H9 (cell line): Measurements from ENCODE around the gene PBX4. TPM values are rescaled to one million over a fixed set of nuclear protein-coding genes. Genes with fewer than 3 reads are reported as not detected.

ENCODE experiments used
- DNase-seq: peaks from one replicate; pipeline ENCODE4 v3.0.0-alpha.2; 2017
- H2AFZ ChIP-seq: one replicate; pipeline ENCODE4 v1.6.1; 2013; ENCODE audit warnings: mild to moderate bottlenecking, low read length, control low read depth, moderate library complexity
- H2AK5ac ChIP-seq: 2 replicates; pipeline ENCODE4 v1.6.1; 2013; ENCODE audit warnings: low read length, control low read depth, mixed read lengths; ENCODE audit not compliant: insufficient read length
- H2BK120ac ChIP-seq: one replicate; pipeline ENCODE4 v1.6.1; 2013; ENCODE audit warnings: low read depth, mild to moderate bottlenecking, low read length, control low read depth, inconsistent platforms; ENCODE audit not compliant: poor library complexity, severe bottlenecking
- H2BK12ac ChIP-seq: 2 replicates; pipeline ENCODE4 v1.6.1; 2013; ENCODE audit warnings: low read length, control low read depth, mixed read lengths, low read depth; ENCODE audit not compliant: insufficient read length
- H2BK15ac ChIP-seq: 2 replicates; pipeline ENCODE4 v1.6.1; 2013; ENCODE audit warnings: low read depth, low read length, control low read depth
- H2BK20ac ChIP-seq: one replicate; pipeline ENCODE4 v1.6.1; 2013; ENCODE audit warnings: low read depth, mild to moderate bottlenecking, low read length, control low read depth, inconsistent platforms; ENCODE audit not compliant: poor library complexity, severe bottlenecking
- H2BK5ac ChIP-seq: 2 replicates; pipeline ENCODE4 v1.6.1; 2013; ENCODE audit warnings: low read length, control low read depth, mixed read lengths; ENCODE audit not compliant: insufficient read length
- H3K14ac ChIP-seq: 2 replicates; pipeline ENCODE4 v1.6.1; 2013; ENCODE audit warnings: low read length, control low read depth; ENCODE audit not compliant: insufficient read depth
- H3K18ac ChIP-seq: 2 replicates; pipeline ENCODE4 v1.6.1; 2013; ENCODE audit warnings: low read depth, mild to moderate bottlenecking, mixed read lengths, low read length, control low read depth; ENCODE audit not compliant: insufficient read length
- H3K23ac ChIP-seq: 2 replicates; pipeline ENCODE4 v1.6.1; 2013; ENCODE audit warnings: low read length, control low read depth, mixed read lengths, low read depth; ENCODE audit not compliant: insufficient read length
- H3K23me2 ChIP-seq: 2 replicates; pipeline ENCODE4 v1.6.1; 2013; ENCODE audit warnings: low read depth, mild to moderate bottlenecking, mixed read lengths, low read length, control low read depth; ENCODE audit not compliant: insufficient read length, poor library complexity, severe bottlenecking
- H3K27ac ChIP-seq: 2 replicates; pipeline ENCODE4 v1.5.1; 2013; ENCODE audit warnings: low read length, control low read depth, mixed read lengths, low read depth; ENCODE audit not compliant: insufficient read length
- H3K27me3 ChIP-seq: 2 replicates; pipeline ENCODE4 v1.6.1; 2013; ENCODE audit warnings: low read length, control low read depth, inconsistent platforms; ENCODE audit not compliant: insufficient read depth
- H3K4ac ChIP-seq: 2 replicates; pipeline ENCODE4 v1.6.1; 2013; ENCODE audit warnings: low read depth, mild to moderate bottlenecking, control low read depth, inconsistent platforms, low read length, moderate library complexity
- H3K4me1 ChIP-seq: 2 replicates; pipeline ENCODE4 v1.6.1; 2013; ENCODE audit warnings: low read length, control low read depth, inconsistent platforms; ENCODE audit not compliant: insufficient read depth
- H3K4me2 ChIP-seq: 2 replicates; pipeline ENCODE4 v1.6.1; 2013; ENCODE audit warnings: low read length, control low read depth, mixed read lengths; ENCODE audit not compliant: insufficient read length, insufficient read depth
- H3K56ac ChIP-seq: 2 replicates; pipeline ENCODE4 v1.6.1; 2013; ENCODE audit warnings: low read depth, mild to moderate bottlenecking, mixed read lengths, low read length, control low read depth; ENCODE audit not compliant: insufficient read length
- H3K79me1 ChIP-seq: 2 replicates; pipeline ENCODE4 v1.6.1; 2013; ENCODE audit warnings: low read depth, mild to moderate bottlenecking, moderate library complexity, low read length, control low read depth, inconsistent platforms; ENCODE audit not compliant: insufficient read depth, poor library complexity, severe bottlenecking
- H3K79me2 ChIP-seq: 2 replicates; pipeline ENCODE4 v1.6.1; 2013; ENCODE audit warnings: low read length, control low read depth, inconsistent platforms; ENCODE audit not compliant: insufficient read depth
- H3K9ac ChIP-seq: 2 replicates; pipeline ENCODE4 v1.6.1; 2013; ENCODE audit warnings: low read length, control low read depth, mixed read lengths; ENCODE audit not compliant: insufficient read length; ENCODE audit errors: extremely low read depth
- H3K9me3 ChIP-seq: one replicate; pipeline ENCODE4 v1.6.1; 2013; ENCODE audit warnings: low read depth, low read length, inconsistent platforms; ENCODE audit not compliant: control insufficient read depth
- H3T11ph ChIP-seq: one replicate; pipeline ENCODE4 v1.6.1; 2013; ENCODE audit warnings: mild to moderate bottlenecking, low read length, control low read depth, inconsistent platforms
- H4K20me1 ChIP-seq: one replicate; pipeline ENCODE4 v1.6.1; 2013; ENCODE audit not compliant: control insufficient read depth, insufficient read length, insufficient read depth
- H4K5ac ChIP-seq: 2 replicates; pipeline ENCODE4 v1.6.1; 2013; ENCODE audit warnings: low read depth, mild to moderate bottlenecking, mixed read lengths, low read length, control low read depth; ENCODE audit not compliant: insufficient read length
- H4K8ac ChIP-seq: replicated peaks from 2 replicates; pipeline ENCODE4 v1.6.1; 2013; ENCODE audit warnings: low read length, control low read depth, mixed read lengths, low read depth; ENCODE audit not compliant: insufficient read length
- H4K91ac ChIP-seq: 2 replicates; pipeline ENCODE4 v1.6.1; 2013; ENCODE audit warnings: low read depth, mild to moderate bottlenecking, moderate library complexity, mixed read lengths, low read length, control low read depth; ENCODE audit not compliant: insufficient read length
- H3K27ac Mint-ChIP-seq, 3 experiments: 2 replicates in 2 of 3; 3 replicates in 1 of 3; pipeline ENCODE4 v1.8.0; 2020 to 2021; ENCODE audit warnings: mixed read lengths in 3 of 3, mild to moderate bottlenecking in 1 of 3, moderate library complexity in 1 of 3
- H3K27me3 Mint-ChIP-seq: 2 replicates; pipeline ENCODE4 v1.8.0; 2021; ENCODE audit warnings: low read depth, mild to moderate bottlenecking, moderate library complexity, mixed read lengths
- H3K36me3 Mint-ChIP-seq, 3 experiments: 2 replicates in 2 of 3; 3 replicates in 1 of 3; pipeline ENCODE4 v1.8.0; 2020 to 2021; ENCODE audit warnings: low read depth in 3 of 3, mixed read lengths in 3 of 3; ENCODE audit not compliant: insufficient read depth in 1 of 3
- H3K4me1 Mint-ChIP-seq, 2 experiments: 2 replicates each; pipeline ENCODE4 v1.8.0; 2020; ENCODE audit warnings: mixed read lengths in 2 of 2
- H3K4me3 Mint-ChIP-seq, 2 experiments: 2 replicates in 1 of 2; 3 replicates in 1 of 2; pipeline ENCODE4 v1.8.0; 2020 to 2021; ENCODE audit warnings: mild to moderate bottlenecking in 2 of 2, mixed read lengths in 2 of 2, moderate library complexity in 1 of 2
- H3K9me3 Mint-ChIP-seq, 2 experiments: 2 replicates in 1 of 2; 3 replicates in 1 of 2; pipeline ENCODE4 v1.8.0; 2020; ENCODE audit warnings: mild to moderate bottlenecking in 2 of 2, mixed read lengths in 2 of 2, moderate library complexity in 1 of 2
- WGBS: extraction: QIAGEN DNeasy Blood & Tissue Kit; methylation state at CpG from one replicate; pipeline ENCODE4 v1.1.7; 2013; ENCODE audit warnings: missing lambda C conversion rate, low lambda C conversion rate, mixed read lengths; ENCODE audit not compliant: insufficient read length; ENCODE audit errors: extremely low coverage; 5-methylcytosine and 5-hydroxymethylcytosine counted together
- total RNA-seq: library from RNA; stranded (reverse); gene quantifications from 2 replicates; pipeline ENCODE4 v1.2.1, GENCODE V29; 2021
- TF ChIP-seq, protein P1 (sequence below): fragments of 200-600 bp; sonication (generic); conservative IDR thresholded peaks from 3 replicates; pipeline ENCODE4 v1.8.0; 2021; ENCODE audit warnings: antibody characterized with exemption, mild to moderate bottlenecking

Gene PBX4
- total RNA-seq, 1 experiment from 2014 or later = 3.3 TPM

DNA sequence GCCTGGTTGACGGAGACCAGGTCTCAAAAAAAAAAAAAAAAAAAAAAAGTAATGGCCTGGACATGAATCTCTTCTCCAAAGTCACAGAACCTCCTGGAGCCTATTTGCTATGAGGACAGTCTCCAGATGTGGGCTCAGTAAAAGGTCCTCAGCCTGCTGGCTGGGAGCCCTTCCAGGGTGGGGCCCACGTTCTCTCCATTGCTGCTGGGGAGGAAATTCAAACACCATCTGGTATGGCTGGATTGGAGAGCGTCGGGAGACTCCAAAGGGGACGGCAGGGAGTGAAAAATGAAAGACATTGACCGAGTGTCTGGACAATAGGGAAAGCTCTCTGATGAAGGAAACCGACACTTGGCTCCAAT, 1.3 kb upstream of the PBX4 start:
- Histone ChIP-seq H3K14ac (no peak overlapping the region), H3K27me3 (no peaks in the 10 kb centered on the region; the same call in 1 of the 2 replicates), H3K4me1 (no peaks in the 10 kb centered on the region), H3K9ac (peak overlapping the region; percentile 22), H2BK20ac (no peak overlapping the region), H2BK120ac (no peak overlapping the region), H4K91ac (no peak overlapping the region), H4K5ac (no peak overlapping the region), H3K79me1 (no peaks in the 10 kb centered on the region), H2BK15ac (no peak overlapping the region), H4K8ac (no peak overlapping the region), H4K20me1 (no peaks in the 10 kb centered on the region), H3T11ph (no peak overlapping the region), H3K4ac (no peak overlapping the region), H3K23me2 (peaks cover 8% of the 10 kb centered on the region), H2BK12ac (no peak overlapping the region), H2AK5ac (no peak overlapping the region), H3K56ac (no peak overlapping the region), H3K9me3 (no peaks in the 10 kb centered on the region), H3K79me2 (no peaks in the 10 kb centered on the region), H3K4me2 (no peak overlapping the region), H3K23ac (no peak overlapping the region), H2BK5ac (no peak overlapping the region), H3K18ac (no peak overlapping the region), H2AFZ (no peak overlapping the region), H3K27ac (no peak overlapping the region)
- TF ChIP-seq, protein P1, sequence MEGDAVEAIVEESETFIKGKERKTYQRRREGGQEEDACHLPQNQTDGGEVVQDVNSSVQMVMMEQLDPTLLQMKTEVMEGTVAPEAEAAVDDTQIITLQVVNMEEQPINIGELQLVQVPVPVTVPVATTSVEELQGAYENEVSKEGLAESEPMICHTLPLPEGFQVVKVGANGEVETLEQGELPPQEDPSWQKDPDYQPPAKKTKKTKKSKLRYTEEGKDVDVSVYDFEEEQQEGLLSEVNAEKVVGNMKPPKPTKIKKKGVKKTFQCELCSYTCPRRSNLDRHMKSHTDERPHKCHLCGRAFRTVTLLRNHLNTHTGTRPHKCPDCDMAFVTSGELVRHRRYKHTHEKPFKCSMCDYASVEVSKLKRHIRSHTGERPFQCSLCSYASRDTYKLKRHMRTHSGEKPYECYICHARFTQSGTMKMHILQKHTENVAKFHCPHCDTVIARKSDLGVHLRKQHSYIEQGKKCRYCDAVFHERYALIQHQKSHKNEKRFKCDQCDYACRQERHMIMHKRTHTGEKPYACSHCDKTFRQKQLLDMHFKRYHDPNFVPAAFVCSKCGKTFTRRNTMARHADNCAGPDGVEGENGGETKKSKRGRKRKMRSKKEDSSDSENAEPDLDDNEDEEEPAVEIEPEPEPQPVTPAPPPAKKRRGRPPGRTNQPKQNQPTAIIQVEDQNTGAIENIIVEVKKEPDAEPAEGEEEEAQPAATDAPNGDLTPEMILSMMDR = no peak
- Mint-ChIP-seq H3K27ac (no peak overlapping the region), H3K27me3 (peaks cover 25% of the 10 kb centered on the region), H3K9me3 (no peaks in the 10 kb centered on the region), H3K4me3 (peak overlapping the region in 1 of 2 experiments; percentile 54; a peak in 1 of 5 replicates), H3K4me1 (peaks cover 12 to 14% of the 10 kb centered on the region in 2 experiments), H3K36me3 (peaks cover 16 to 21% (median 19%) of the 10 kb centered on the region in 3 experiments; a peak in 6 of 7 replicates)
- no peak for DNase-seq
- whole genome bisulfite sequencing = no CpG with 5 or more reads among the region's 7 CpGs
